Stimulated activated CD8-positive, alpha-beta memory T cell treated with anti-CD3 and anti-CD28 coated beads, Interleukin-2, amount 100 ng/mL, for 1 hour (primary cell): ENCODE measurements around the gene DDTL.
A peak's percentile ranks its signal among the peaks of the same experiment; 100 is the strongest.
"Not testable (repeated sequence)": the region's sequence is repeated elsewhere in the genome, so short reads cannot be mapped to it uniquely, and the experiment has no call there.

Experiments
- DNase-seq, 2 donors: peaks; one replicate each; pipeline ENCODE4 v3.0.0-alpha.2; 2020; ENCODE audit warnings: low read depth in 2 of 2

The DDTL gene

DNA sequence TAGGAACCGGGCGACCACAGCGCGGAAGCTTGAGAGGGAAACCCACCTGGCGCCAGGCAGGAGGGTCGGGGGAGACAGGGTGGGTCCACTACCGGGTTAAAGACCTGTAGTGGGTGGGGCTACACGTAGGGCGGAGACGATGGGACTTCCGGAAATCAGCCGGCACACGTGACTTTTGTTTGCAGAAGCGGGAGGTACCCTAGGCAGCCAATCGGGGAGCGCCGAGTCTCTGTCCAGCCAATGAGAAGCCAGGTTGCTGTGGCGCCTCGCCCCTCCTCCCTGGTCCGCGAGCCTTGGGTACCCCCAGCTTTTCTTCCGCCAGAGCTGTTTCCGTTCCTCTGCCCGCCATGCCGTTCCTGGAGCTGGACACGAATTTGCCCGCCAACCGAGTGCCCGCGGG is at the start of gene DDTL:
Gene DDTL (plus strand): TSS at position 321 of the 400 bp plus-strand sequence. CDS start 27 bp downstream, at position 348.
- not testable (repeated sequence) for DNase-seq

GRCh38 chr22:23920267-23920611 is 46.4 kb upstream of the DDTL start:
- DNase-seq = not testable (repeated sequence)

DNA sequence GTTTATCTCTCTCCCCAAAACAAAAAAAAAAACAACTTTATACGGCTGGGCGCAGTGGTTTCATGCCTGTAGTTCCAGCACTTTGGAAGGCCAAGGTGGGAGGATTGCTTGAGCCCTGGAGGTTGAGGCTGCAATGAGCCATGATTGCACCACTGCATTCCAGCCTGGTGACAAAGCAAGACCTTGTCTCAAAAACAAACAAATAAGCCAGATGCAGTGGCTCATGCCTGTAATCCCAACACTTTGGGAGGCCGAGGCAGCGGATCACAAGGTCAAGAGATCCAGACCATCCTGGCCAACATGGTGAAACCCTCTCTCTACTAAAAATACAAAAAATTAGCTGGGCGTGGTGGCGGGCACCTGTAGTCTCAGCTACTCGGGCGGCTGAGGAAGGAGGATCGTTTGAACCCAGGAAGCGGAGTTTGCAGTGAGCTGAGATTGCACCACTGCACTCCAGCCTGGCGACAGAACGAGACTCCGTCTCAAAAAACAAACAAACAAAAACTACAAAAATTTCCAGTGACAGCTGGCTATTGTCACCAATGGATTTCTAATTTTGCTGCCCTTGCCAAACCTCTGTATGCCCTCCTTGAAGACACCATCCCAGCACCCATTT is 45.0 kb upstream of the DDTL start:
- DNase-seq = not testable (repeated sequence)

DNA sequence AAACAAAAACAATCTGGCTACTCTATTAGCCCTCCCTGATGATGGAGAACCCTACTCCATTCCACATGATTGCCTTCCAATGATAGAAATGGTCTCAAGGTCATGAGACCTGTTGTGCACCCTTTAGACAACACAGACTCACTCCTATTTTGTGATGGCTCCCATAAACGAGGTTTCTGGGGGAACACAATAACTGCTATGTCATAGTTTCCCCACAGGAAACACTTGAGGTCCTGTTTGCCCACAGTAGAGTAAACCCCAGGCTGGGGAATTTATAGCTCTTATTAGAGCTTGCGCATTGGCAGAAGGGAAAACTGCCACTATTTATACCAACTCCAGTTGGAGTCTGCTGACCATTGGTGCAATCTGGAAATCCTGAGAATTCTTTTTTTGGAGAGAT is 43.8 kb upstream of the DDTL start:
- no peak for DNase-seq

- DNase-seq = no peak
Measured at GRCh38 chr22:23925020-23925606, 41.6 kb upstream of the DDTL start.

DNA sequence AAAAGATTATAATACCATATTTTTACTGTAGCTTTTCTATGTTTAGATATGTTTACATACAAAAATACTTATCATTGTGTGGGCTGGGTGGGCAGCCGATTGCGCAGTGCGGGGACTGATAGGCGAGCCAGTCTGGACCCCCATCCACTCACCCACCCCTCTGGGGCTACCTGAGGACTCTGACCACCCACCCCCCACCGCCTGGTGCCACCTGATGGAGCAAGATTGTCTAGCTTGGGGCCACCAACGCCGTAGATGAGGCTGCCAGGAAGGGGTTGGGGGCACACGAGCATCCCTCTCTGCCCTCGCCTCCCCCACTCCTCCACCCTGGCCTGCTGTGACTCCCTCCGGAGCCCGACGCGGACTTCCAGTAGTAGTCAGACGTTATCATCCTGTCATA is 40.1 kb upstream of the DDTL start:
- DNase-seq = no peak

GRCh38 chr22:23938328-23939016 is 28.2 kb upstream of the DDTL start:
- DNase-seq = no peak

DNA sequence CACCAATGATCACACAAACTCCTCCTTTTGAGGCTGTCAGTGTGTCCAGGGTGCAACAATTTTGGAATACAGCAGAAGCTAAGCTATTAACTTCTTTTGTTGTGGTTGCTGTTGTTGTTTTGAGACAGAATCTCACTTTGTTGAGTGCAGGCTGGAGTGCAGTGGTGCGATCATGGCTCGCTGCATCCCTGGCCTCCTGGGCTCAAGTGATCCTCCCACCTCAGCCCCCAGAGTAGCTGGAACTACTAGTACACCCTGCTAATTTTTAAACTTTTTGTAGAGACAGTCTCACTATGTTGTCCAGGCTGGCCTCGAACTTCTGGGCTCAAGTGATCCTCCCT is 27.7 kb upstream of the DDTL start:
- no peak for DNase-seq

DNA sequence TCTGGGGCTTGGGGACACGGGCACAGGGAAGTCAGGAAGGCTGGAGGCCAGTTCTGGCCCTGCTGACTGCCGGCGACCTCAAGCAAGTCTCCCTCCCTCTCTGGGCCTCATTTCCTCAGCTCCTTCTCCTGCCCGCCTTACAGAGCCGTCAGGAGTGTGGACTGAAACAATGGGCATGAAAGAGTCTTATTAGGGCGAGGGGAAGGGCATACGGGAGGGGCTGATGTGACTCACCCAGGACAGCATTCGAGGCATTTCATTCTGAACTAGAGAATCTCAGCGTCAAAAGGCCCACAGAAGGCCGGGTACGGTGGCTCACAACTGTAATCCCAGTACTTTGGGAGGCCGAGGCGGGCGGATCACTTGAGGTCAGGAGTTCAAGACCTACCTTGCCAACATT is 26.5 kb upstream of the DDTL start:
- DNase-seq = not testable (repeated sequence)

DNA sequence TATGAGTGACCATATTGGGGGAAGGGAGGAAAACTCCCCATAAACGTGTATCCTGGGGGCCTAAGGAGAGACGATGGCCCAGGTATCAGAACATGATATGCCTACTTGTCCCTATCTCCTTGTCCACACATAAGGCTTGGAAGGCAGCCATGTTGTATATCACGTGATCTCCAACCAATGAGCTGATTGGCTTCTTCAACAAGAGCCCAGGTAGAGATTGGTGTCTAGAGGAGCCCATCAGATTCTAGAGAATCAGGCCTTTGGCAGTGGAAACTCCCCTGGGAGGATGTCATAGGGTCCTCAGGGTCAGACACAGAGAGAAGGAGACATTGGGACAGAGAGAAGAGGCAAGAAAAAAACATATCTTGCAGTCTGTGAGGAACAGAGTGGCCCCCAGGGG is 19.3 kb upstream of the DDTL start:
- DNase-seq = not testable (repeated sequence)

DNA sequence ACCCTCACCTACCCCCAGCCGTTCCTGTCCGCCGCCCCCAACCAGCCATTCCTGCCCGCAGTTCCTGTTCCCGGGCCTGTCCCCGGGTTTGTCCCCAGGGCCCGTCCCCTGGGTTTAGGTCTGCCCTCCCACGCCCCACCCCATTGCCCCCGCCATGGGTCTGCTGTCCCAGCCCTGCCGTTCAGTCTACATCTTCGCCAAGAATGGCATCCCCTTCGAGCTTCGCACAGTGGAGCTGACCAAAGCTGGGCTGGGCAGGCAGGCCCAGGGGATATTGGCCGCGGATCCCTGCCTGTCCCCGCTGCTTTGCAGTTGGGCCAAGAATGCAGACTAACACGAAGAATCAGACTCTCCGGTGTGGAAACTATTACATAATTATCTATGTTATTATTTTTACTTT is 16.9 kb upstream of the DDTL start:
- not testable (repeated sequence) for DNase-seq

GRCh38 chr22:23951383-23951782 is 15.3 kb upstream of the DDTL start:
- not testable (repeated sequence) for DNase-seq

- not testable (repeated sequence) for DNase-seq
Measured at GRCh38 chr22:23952794-23953405, 13.8 kb upstream of the DDTL start.

- DNase-seq = not testable (repeated sequence)
Measured at GRCh38 chr22:23953485-23953884, 13.2 kb upstream of the DDTL start.

GRCh38 chr22:23954193-23954990 is 12.3 kb upstream of the DDTL start:
- not testable (repeated sequence) for DNase-seq

DNA sequence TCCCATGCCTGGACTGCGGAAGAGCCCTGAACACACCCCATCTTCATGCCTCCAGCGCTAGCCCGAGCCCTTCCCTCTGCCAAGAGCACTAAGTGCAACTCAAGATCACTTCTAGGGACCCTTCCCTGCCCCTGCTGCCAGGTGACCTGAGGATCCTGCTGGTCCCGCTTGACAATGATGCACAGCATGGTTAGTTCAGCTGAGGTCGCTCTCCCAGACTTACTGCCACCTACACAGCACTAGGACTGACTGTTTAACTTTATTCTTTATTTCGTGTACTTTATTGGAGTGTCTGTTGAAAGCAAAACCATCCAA is 11.7 kb upstream of the DDTL start:
- DNase-seq = not testable (repeated sequence)

DNA sequence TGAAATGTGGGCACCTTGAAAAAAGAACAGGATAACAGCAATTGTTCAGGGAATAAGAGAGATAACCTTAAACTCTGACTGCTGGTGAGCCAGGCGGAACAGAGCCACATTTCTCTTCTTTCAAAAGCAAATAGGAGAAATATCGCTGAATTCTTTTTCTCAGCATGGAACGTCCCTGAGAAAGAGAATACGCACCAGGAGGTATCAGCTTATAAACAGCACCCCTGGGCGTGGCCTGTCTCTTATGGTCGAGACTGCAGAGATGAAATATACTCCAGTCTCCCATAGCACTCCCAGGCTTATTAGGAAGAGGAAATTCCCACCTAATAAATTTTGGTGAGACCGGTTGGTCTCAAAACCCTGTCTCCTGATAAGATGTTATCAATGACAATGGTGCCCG is 10.8 kb upstream of the DDTL start:
- DNase-seq = not testable (repeated sequence)

- peak; percentile 30 to 59 for DNase-seq
Measured at GRCh38 chr22:23956301-23956900, 10.3 kb upstream of the DDTL start.

GRCh38 chr22:23961084-23961771 is 5.5 kb upstream of the DDTL start, which contains the start of gene GSTT2B:
Gene GSTT2B, minus strand, starts transcription at chr22:23961195. Its CDS starts 64 bp downstream, at chr22:23961131.
- not testable (repeated sequence) for DNase-seq

GRCh38 chr22:23966094-23966493 is 594 bp upstream of the DDTL start:
- DNase-seq = not testable (repeated sequence)

GRCh38 chr22:23969071-23969470 is 2.4 kb downstream of the DDTL start:
- no peak for DNase-seq
